ENCODE measurements around the gene MPL. TPM values are rescaled to one million over a fixed set of nuclear protein-coding genes. Genes with fewer than 3 reads are reported as not detected.

The MPL gene
- total RNA-seq, 1 experiment from 2014 or later, result not detected

DNA sequence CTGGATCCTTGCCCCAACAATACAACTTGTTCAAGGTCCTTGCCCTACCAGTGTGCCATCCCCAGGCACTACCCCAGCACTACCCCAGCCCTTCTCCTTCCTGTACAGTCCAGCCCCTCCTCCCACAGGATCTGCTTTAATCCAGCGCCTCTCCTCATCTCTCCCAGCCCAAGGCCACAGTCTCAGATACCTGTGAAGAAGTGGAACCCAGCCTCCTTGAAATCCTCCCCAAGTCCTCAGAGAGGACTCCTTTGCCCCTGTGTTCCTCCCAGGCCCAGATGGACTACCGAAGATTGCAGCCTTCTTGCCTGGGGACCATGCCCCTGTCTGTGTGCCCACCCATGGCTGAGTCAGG is 14.7 kb downstream of the MPL start (continued):
- TF ChIP-seq, protein P1, sequence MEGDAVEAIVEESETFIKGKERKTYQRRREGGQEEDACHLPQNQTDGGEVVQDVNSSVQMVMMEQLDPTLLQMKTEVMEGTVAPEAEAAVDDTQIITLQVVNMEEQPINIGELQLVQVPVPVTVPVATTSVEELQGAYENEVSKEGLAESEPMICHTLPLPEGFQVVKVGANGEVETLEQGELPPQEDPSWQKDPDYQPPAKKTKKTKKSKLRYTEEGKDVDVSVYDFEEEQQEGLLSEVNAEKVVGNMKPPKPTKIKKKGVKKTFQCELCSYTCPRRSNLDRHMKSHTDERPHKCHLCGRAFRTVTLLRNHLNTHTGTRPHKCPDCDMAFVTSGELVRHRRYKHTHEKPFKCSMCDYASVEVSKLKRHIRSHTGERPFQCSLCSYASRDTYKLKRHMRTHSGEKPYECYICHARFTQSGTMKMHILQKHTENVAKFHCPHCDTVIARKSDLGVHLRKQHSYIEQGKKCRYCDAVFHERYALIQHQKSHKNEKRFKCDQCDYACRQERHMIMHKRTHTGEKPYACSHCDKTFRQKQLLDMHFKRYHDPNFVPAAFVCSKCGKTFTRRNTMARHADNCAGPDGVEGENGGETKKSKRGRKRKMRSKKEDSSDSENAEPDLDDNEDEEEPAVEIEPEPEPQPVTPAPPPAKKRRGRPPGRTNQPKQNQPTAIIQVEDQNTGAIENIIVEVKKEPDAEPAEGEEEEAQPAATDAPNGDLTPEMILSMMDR (IDR thresholded peaks at IDR 0.05 in 2 of 3, conservative IDR thresholded peaks at IDR 0.05 in 1 of 3; ENCODE audit: borderline replicate concordance in 1 of 3, insufficient read depth in 1 of 3, low read depth in 2 of 3, low read length in 2 of 3), result no peak

- peaks cover 14 to 35% of the 10 kb centered on the region in 2 experiments for H3K4me1 ChIP-seq (ENCODE audit: control insufficient read depth in 1 of 2, insufficient read depth in 2 of 2, low read length in 2 of 2)
- ChIA-PET CTCF (no interaction called here), POLR2A (interaction anchor here (0.7 to 1.7 kb wide), 2 partner anchors 15 to 44 kb away, joined by 3 to 5 read pairs; partner anchors contain the start of gene ELOVL1), RAD21 (ENCODE audit: low non-redundant PET in 1 of 2, low total read pairs in 2 of 2, uncharacterized antibody in 2 of 2, unreplicated experiment in 2 of 2) (no interaction called here)
- intact Hi-C loops (cut with micrococcal nuclease), result no loop called here
- ATAC-seq, result no peak
- H3K9me2 ChIP-seq (ENCODE audit: insufficient read depth), result no peaks in the 10 kb centered on the region
- no peaks in the 10 kb centered on the region; the same call in 1 of the 2 replicates for H3K79me2 ChIP-seq (ENCODE audit: insufficient read depth, low read length)
- H3K4me3 ChIP-seq (replicated peaks in 1 of 2; ENCODE audit: low read depth in 1 of 2, low read length in 2 of 2), result no peak overlapping the region
- BruUV-seq (replicated peaks), result no TSS peak
- no peaks in the 10 kb centered on the region for H4K20me1 ChIP-seq (ENCODE audit: insufficient read depth)
- DNase-seq (ENCODE audit: low read depth, low spot score), result no peak
- H3K9ac ChIP-seq (ENCODE audit: low read length), result no peak overlapping the region
- no peak overlapping the region for H3K4me2 ChIP-seq (ENCODE audit: low read length)
- H3K36me3 ChIP-seq (ENCODE audit: control insufficient read depth in 1 of 2, insufficient read depth in 2 of 2, low read length in 2 of 2), result no peaks in the 10 kb centered on the region
- TF ChIP-seq RAD21 (IDR thresholded peaks at IDR 0.05; ENCODE audit: low read depth) (no peak), POLR2AphosphoS5 (IDR thresholded peaks at IDR 0.05; ENCODE audit: low read depth, low read length) (no peak), ZFX (IDR thresholded peaks at IDR 0.05) (no peak), EZH2phosphoT487 (IDR thresholded peaks at IDR 0.05; ENCODE audit: borderline replicate concordance) (no peak), FOSL1 (IDR thresholded peaks at IDR 0.05; ENCODE audit: low read depth) (no peak), REST (IDR thresholded peaks at IDR 0.05; ENCODE audit: low read depth) (no peak), POLR2A (IDR thresholded peaks at IDR 0.05; ENCODE audit: borderline replicate concordance, extremely low read depth, insufficient read depth, insufficient read length) (no peak), SRF (IDR thresholded peaks at IDR 0.05; ENCODE audit: low read depth) (no peak), ZBTB33 (IDR thresholded peaks at IDR 0.05; ENCODE audit: extremely low read depth, insufficient replicate concordance, low read length) (no peak), ZNF274 (IDR thresholded peaks at IDR 0.05; ENCODE audit: low read depth, low read length) (no peak), EZH2 (IDR thresholded peaks at IDR 0.05) (no peak), JUND (IDR thresholded peaks at IDR 0.05) (no peak), TCF7L2 (IDR thresholded peaks at IDR 0.05; ENCODE audit: borderline replicate concordance, extremely low read depth, insufficient read depth, insufficient read length) (no peak)
- TF ChIP-seq, protein P2, sequence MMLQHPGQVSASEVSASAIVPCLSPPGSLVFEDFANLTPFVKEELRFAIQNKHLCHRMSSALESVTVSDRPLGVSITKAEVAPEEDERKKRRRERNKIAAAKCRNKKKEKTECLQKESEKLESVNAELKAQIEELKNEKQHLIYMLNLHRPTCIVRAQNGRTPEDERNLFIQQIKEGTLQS (IDR thresholded peaks at IDR 0.05), result no peak
- no peak overlapping the region for H2AFZ ChIP-seq (ENCODE audit: low read depth, low read length, poor library complexity, severe bottlenecking)
- no peak overlapping the region for H3K27ac ChIP-seq (ENCODE audit: low read depth, low read length)
- H3K9me3 ChIP-seq (ENCODE audit: control insufficient read depth in 1 of 2, insufficient read depth in 1 of 2, low read depth in 1 of 2, low read length in 2 of 2), result no peaks in the 10 kb centered on the region
- no peaks in the 10 kb centered on the region for H3K27me3 ChIP-seq (ENCODE audit: insufficient read depth, low read length)
Measured at GRCh38 chr1:43352881-43353280, 15.3 kb downstream of the MPL start.
